Neural progenitor cell (in vitro differentiated cells): ENCODE measurements around the gene AGPAT1. TPM values are rescaled to one million over a fixed set of nuclear protein-coding genes. Genes with fewer than 3 reads are reported as not detected.

Experiments
- DNase-seq: peaks from one replicate; pipeline ENCODE4 v3.0.0-alpha.2; 2016; ENCODE audit warnings: low spot score
- H2AFZ ChIP-seq: fragments of 200-600 bp; sonication (generic); replicated peaks from 2 replicates; pipeline ENCODE4 v1.6.1; 2016; ENCODE audit warnings: antibody characterized with exemption
- H3F3A ChIP-seq: fragments of 200-600 bp; sonication (generic); 2 replicates; pipeline ENCODE4 v1.6.1; 2016; ENCODE audit warnings: antibody characterized with exemption, low read depth
- H3K27ac ChIP-seq: fragments of 200-600 bp; sonication (generic); 2 replicates; pipeline ENCODE4 v1.5.1; 2016; ENCODE audit warnings: mild to moderate bottlenecking
- H3K27me3 ChIP-seq: fragments of 200-600 bp; sonication (generic); 2 replicates; pipeline ENCODE4 v1.6.1; 2016; ENCODE audit warnings: mild to moderate bottlenecking, moderate library complexity
- H3K36me3 ChIP-seq: fragments of 200-600 bp; sonication (generic); 2 replicates; pipeline ENCODE4 v1.5.1; 2016
- H3K4me1 ChIP-seq: fragments of 200-600 bp; sonication (generic); 2 replicates; pipeline ENCODE4 v1.6.1; 2016; ENCODE audit warnings: mixed run types
- H3K4me2 ChIP-seq: fragments of 200-600 bp; sonication (generic); 2 replicates; pipeline ENCODE4 v1.6.1; 2016
- H3K4me3 ChIP-seq: fragments of 200-600 bp; sonication (generic); 2 replicates; pipeline ENCODE4 v1.5.1; 2016
- H3K79me2 ChIP-seq: fragments of 200-600 bp; sonication (generic); 2 replicates; pipeline ENCODE4 v1.6.1; 2016; ENCODE audit warnings: low read depth
- H3K9ac ChIP-seq: fragments of 200-600 bp; sonication (generic); 2 replicates; pipeline ENCODE4 v1.6.1; 2016
- H3K9me3 ChIP-seq: fragments of 200-600 bp; sonication (generic); 2 replicates; pipeline ENCODE4 v1.5.1; 2016; ENCODE audit warnings: low read depth
- H4K20me1 ChIP-seq: fragments of 200-600 bp; sonication (generic); 2 replicates; pipeline ENCODE4 v1.6.1; 2016; ENCODE audit warnings: low read depth
- H3K27ac Mint-ChIP-seq: 3 replicates; pipeline ENCODE4 v1.8.0; 2021; ENCODE audit warnings: mixed read lengths
- H3K27me3 Mint-ChIP-seq: 2 replicates; pipeline ENCODE4 v1.8.0; 2022; ENCODE audit warnings: low read depth, mild to moderate bottlenecking, inconsistent platforms, moderate library complexity, mixed read lengths; ENCODE audit not compliant: insufficient read depth
- H3K36me3 Mint-ChIP-seq: 3 replicates; pipeline ENCODE4 v1.8.0; 2021; ENCODE audit warnings: mixed read lengths
- H3K4me1 Mint-ChIP-seq: 3 replicates; pipeline ENCODE4 v1.8.0; 2021; ENCODE audit warnings: mixed read lengths
- H3K4me3 Mint-ChIP-seq: 3 replicates; pipeline ENCODE4 v1.8.0; 2021; ENCODE audit warnings: mild to moderate bottlenecking, moderate library complexity, mixed read lengths
- H3K9me3 Mint-ChIP-seq: 3 replicates; pipeline ENCODE4 v1.8.0; 2020; ENCODE audit warnings: mixed read lengths
- CTCF ChIP-seq: fragments of 200-600 bp; sonication (generic); IDR thresholded peaks from 2 replicates; pipeline ENCODE4 v1.5.1; 2017; ENCODE audit warnings: antibody characterized with exemption, mild to moderate bottlenecking
- EZH2 ChIP-seq: fragments of 200-600 bp; sonication (generic); IDR thresholded peaks from 2 replicates; pipeline ENCODE4 v1.6.1; 2017; ENCODE audit warnings: antibody characterized with exemption, mild to moderate bottlenecking, moderate library complexity
- EZH2phosphoT487 ChIP-seq: fragments of 200-600 bp; sonication (generic); IDR thresholded peaks from 2 replicates; pipeline ENCODE4 v1.6.1; 2017; ENCODE audit warnings: antibody characterized with exemption
- total RNA-seq: library from RNA; depleted of rRNA; stranded (reverse); fragments of >200 nt; gene quantifications from 2 replicates; pipeline ENCODE4 v1.2.3, GENCODE V29; 2015; ENCODE audit warnings: low replicate concordance

AGPAT1 gene
- total RNA-seq, 1 donor from 2014 or later, result 46.9 TPM

GRCh38 chr6:32126880-32127279 lies 49.0 kb downstream of the AGPAT1 start:
- Histone ChIP-seq H4K20me1 (no peaks in the 10 kb centered on the region), H3K9me3 (no peaks in the 10 kb centered on the region), H3K27me3 (no peaks in the 10 kb centered on the region), H3K4me3 (peak overlapping the region; percentile 87), H3K4me2 (peak overlapping the region; percentile 91), H3K9ac (peak overlapping the region; percentile 77), H3K27ac (no peak overlapping the region), H2AFZ (no peak overlapping the region), H3K4me1 (peaks cover 18% of the 10 kb centered on the region), H3F3A (peaks cover 29% of the 10 kb centered on the region), H3K79me2 (peaks cover 32% of the 10 kb centered on the region), H3K36me3 (no peaks in the 10 kb centered on the region)
- no peak for TF ChIP-seq CTCF
- TF ChIP-seq EZH2, result no peak
- TF ChIP-seq EZH2phosphoT487, result no peak
- peaks cover 19% of the 10 kb centered on the region for H3K36me3 Mint-ChIP-seq
- peak overlapping the region; percentile 26 for H3K27ac Mint-ChIP-seq
- peaks cover 36% of the 10 kb centered on the region for H3K4me1 Mint-ChIP-seq
- DNase-seq, result no peak
- H3K9me3 Mint-ChIP-seq, result no peaks in the 10 kb centered on the region
- H3K27me3 Mint-ChIP-seq, result peaks cover 5% of the 10 kb centered on the region
- peak overlapping the region; percentile 98 for H3K4me3 Mint-ChIP-seq

- Histone ChIP-seq H3K27me3 (no peaks in the 10 kb centered on the region), H2AFZ (no peak overlapping the region), H3K4me3 (no peak overlapping the region), H3K36me3 (no peaks in the 10 kb centered on the region), H3K27ac (no peak overlapping the region), H3K9ac (no peak overlapping the region), H3K9me3 (no peaks in the 10 kb centered on the region), H3F3A (peaks cover 28% of the 10 kb centered on the region), H4K20me1 (no peaks in the 10 kb centered on the region), H3K4me2 (no peak overlapping the region), H3K4me1 (peaks cover 9% of the 10 kb centered on the region), H3K79me2 (peaks cover 19% of the 10 kb centered on the region)
- no peak for TF ChIP-seq EZH2phosphoT487
- Mint-ChIP-seq H3K27ac (no peak overlapping the region), H3K4me1 (peaks cover 30% of the 10 kb centered on the region), H3K4me3 (no peak overlapping the region), H3K27me3 (peaks cover 2% of the 10 kb centered on the region), H3K36me3 (peaks cover 25% of the 10 kb centered on the region), H3K9me3 (no peaks in the 10 kb centered on the region)
- DNase-seq, result no peak
These were observed 52.2 kb downstream of the AGPAT1 start for GRCh38 chr6:32123681-32124080.

DNA sequence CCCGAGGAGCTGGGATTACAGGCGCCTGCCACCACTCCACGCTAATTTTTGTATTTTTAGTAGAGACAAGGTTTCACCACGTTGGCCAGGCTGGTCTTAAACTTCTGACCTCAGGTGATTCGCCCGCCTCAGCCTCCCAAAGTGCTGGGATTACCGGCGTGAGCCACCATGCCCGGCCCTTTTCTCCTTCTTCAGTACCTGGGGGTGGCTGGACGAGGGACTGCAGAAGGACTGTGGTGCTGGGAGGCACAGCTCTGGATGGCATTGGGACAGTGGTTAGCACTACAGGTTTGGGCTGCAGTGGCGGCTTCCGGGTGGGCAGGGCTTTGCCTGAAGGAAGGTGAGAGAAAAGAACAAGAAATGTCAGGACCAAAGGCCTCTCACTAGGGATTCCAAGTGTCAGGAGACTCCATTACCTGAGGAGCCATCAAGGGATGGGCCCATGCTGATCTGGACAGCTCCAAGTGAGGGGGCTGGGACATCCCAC lies 55.3 kb downstream of the AGPAT1 start:
- Histone ChIP-seq H3K4me2 (no peak overlapping the region), H3K27me3 (no peaks in the 10 kb centered on the region), H4K20me1 (no peaks in the 10 kb centered on the region), H3K36me3 (no peaks in the 10 kb centered on the region), H2AFZ (no peak overlapping the region), H3K9ac (no peak overlapping the region), H3K9me3 (no peaks in the 10 kb centered on the region), H3K79me2 (no peaks in the 10 kb centered on the region), H3F3A (peaks cover 12% of the 10 kb centered on the region), H3K4me3 (no peak overlapping the region), H3K27ac (no peak overlapping the region), H3K4me1 (no peaks in the 10 kb centered on the region)
- peaks cover 20% of the 10 kb centered on the region for H3K36me3 Mint-ChIP-seq
- H3K4me3 Mint-ChIP-seq, result no peak overlapping the region
- no peaks in the 10 kb centered on the region for H3K9me3 Mint-ChIP-seq
- DNase-seq, result no peak
- H3K27me3 Mint-ChIP-seq, result peaks cover 7% of the 10 kb centered on the region
- H3K27ac Mint-ChIP-seq, result no peak overlapping the region
- H3K4me1 Mint-ChIP-seq, result peaks cover 9% of the 10 kb centered on the region
- TF ChIP-seq EZH2phosphoT487 (no peak), EZH2 (no peak), CTCF (no peak)

DNA sequence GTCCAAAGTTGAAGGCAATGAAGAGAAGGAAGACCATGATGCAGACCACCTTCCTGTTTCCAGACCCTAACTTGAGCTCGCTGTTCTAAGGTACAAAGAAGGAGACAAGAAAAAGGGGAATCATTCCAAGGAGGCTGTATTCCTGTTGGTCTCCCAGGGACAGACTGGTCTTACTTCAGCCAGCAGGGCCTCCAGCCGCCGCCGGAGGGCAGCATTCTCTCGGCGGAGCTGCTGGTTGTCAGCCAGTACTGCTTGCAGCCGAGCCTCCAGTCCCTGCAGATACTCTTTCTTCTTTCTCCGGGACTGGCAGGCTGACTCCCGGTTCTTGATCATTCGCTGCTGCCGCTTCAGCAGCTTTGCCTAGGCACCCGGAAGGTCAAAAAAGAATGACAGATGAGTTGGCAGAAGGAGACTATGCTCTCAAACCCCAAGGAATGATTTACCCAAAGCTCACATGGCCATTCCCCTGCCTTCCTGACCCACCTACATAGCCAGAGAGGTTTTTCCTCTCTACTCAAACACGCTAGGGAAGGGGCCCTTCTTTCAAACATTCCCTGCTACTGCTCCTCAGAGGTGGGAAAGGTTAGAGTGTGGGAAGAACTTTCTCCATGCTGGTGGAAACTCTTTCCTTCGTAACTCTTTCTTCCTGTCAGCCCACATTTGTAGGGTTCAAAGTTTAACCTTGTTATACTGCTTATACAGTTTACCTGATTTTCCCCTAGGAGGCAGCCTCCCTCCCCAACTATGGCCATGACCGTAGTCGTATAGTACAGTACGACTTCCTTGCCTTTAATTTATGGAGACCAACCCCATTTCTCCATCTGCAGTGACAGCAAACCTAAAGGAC lies 56.9 kb downstream of the AGPAT1 start:
- Histone ChIP-seq H3K9me3 (no peaks in the 10 kb centered on the region), H2AFZ (no peak overlapping the region), H3K4me2 (no peak overlapping the region), H3K79me2 (no peaks in the 10 kb centered on the region), H3K27me3 (no peaks in the 10 kb centered on the region), H3K4me1 (no peaks in the 10 kb centered on the region), H4K20me1 (no peaks in the 10 kb centered on the region), H3F3A (peaks cover 12% of the 10 kb centered on the region), H3K36me3 (no peaks in the 10 kb centered on the region), H3K4me3 (no peak overlapping the region), H3K9ac (no peak overlapping the region), H3K27ac (no peak overlapping the region)
- Mint-ChIP-seq H3K9me3 (no peaks in the 10 kb centered on the region), H3K27me3 (peaks cover 5% of the 10 kb centered on the region), H3K27ac (peak overlapping the region; percentile 52), H3K4me1 (peaks cover 12% of the 10 kb centered on the region), H3K36me3 (peaks cover 17% of the 10 kb centered on the region), H3K4me3 (peak overlapping the region; percentile 47)
- TF ChIP-seq EZH2 (no peak), CTCF (peak; percentile 85)
- peak; percentile 87 for DNase-seq
